HG03196 (cell line): ENCODE measurements around the gene PEAK3.
"Not testable (repeated sequence)": the region's sequence is repeated elsewhere in the genome, so short reads cannot be mapped to it uniquely, and the experiment has no call there.

Experiments used
- ATAC-seq: cut with Tn5 transposase; IDR thresholded peaks from one replicate; pipeline ENCODE4 v1.9.1; 2021; ENCODE audit not compliant: unreplicated experiment

Gene PEAK3

DNA sequence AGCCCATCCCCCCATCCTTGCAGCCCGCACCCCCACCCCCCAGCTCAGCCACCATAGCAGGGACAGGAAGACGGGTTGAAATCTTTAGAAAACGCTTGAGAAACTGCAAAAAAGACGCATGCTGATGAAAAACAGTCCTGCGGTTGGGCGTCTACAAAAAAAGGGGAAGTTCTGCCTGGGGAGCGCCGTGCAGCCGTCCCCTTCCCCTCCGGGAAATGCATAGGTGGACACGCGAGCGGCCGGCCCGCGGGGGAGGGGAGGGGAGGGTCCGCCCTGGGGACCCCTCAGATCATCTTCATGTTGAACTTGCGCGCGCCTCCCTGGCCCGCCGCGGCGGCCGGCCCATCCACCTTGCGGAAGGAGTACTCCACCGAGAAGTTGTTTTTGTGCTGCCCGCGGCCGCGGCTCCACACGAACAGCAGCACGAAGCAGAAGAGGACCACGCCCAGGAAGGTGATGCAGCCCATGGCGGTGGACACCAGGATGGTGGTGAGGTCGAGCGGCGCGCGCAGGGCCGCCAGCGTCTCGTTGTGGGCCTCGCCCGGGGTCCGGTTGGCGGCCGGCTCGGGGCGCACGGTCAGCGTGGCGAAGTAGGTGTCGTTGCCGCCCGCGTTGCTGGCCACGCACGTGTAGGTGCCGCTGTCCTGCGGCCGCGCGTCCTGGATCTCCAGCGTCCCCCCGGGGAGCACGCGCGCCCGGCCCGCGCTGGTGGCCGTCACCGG is 7.9 kb upstream of the PEAK3 start:
- no peak for ATAC-seq

GRCh38 chr19:2288818-2289713 is 7.1 kb upstream of the PEAK3 start:
- no peak for ATAC-seq

GRCh38 chr19:2288338-2288817 is 6.4 kb upstream of the PEAK3 start:
- ATAC-seq: no peak

GRCh38 chr19:2287585-2288337 is 5.8 kb upstream of the PEAK3 start:
- no peak for ATAC-seq

DNA sequence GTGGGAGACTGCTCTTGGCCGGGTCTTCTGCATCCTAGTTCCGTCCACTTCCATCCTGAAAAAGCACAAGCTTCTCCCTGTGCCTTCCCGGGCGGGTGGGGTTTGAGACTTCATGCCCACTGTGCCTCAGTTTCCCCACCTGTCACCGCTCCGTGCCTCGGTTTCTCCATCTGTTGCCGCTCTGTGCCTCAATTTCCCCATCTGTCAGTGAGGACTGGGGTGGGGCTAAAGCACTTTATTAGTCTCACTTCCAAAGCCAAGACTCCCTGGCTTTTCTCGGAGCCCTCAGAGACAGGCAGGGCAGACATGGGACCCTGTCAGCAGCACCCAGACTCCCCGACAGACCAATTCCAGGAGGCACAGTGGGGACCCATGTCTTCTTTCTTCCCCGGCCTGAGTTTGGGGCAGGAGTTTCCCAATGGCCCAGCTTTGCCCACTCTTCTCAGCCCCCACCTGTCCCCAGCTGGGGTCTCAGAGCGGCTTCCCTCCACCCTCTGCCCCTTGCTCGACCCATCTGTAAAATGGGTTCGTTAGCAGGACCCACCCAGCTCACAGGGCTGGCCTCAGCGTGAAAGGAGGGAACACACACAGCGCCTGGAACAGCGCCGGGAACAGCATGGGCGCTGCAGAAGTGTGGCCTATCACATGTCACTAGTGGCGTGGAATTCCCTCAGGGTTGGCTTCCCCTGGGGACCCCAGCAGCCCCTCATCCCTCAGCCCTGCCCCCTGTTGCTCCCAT is 4.6 kb upstream of the PEAK3 start:
- ATAC-seq: no peak

- ATAC-seq: no peak
These were observed 2.0 kb upstream of the PEAK3 start for GRCh38 chr19:2283835-2284507.

DNA sequence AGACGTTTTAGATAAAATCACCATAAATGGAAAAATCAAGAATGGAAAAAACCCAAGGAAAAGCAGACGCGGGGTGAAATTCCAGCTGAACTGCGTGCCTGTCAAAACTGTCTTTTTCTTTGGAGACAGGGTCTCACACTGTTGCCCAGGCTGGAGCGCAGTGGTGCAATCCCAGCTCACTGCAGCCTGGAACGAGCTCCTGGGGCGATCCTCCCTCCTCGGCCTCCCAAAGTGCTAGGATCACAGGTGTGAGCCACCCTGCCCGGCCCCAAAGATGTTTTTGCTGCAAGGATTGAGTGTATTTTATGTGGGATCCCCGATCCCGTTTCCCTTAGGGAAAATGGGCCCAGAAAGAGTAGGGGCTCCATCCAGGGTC is 875 bp upstream of the PEAK3 start:
- ATAC-seq: no peak

DNA sequence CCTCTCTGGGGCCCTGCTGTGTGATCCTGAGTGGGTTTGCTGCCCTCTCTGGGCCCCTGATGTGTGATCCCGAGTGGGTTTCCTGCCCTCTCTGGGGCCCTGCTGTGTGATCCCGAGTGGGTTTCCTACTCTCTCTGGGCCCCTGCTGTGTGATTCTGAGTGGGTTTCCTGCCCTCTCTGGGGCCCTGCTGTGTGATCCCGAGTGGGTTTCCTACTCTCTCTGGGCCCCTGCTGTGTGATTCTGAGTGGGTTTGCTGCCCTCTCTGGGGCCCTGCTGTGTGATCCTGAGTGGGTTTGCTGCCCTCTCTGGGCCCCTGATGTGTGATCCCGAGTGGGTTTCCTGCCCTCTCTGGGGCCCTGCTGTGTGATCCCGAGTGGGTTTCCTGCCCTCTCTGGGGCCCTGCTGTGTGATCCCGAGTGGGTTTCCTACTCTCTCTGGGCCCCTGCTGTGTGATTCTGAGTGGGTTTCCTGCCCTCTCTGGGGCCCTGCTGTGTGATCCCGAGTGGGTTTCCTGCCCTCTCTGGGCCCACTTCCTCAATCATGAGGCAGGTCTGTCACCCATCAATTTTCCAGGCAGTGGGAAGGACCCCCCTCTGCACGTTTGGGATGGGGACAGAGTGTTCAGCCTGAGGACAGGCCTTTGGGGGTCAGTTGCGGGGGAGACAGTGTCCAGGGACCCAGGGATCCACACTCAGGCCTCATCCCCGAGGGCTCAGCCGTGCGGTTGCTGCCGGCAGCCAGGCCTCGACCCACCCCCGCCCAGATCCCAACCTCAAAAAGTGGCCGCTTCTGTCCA is 512 bp downstream of the PEAK3 start:
- ATAC-seq: not testable (repeated sequence)

DNA sequence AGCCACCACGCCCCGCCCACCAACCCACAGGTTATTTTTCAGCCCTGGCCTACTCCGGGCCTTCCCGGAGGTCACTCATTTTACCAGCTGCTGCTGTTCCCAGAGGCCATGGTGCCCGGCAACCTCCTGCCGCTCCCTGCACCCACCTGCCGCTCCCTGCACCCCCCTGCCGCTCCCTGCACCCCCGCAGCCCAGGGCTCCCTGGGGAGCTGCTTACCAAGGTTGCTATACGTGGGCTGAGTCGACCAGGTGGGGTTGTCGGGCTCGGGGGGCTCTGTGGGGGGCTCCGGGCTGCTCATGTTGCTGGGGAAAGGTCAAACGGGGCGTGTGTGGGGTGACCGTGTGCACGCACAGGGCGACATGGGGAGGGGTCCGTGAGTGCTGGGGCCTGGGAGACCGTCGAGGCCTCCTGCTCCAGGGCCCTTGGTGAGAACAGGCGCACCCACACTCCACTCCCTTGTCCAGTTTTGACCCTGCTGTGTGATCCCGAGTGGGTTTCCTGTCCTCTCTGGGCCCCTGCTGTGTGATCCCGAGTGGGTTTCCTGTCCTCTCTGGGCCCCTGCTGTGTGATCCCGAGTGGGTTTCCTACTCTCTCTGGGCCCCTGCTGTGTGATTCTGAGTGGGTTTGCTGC is 1.2 kb downstream of the PEAK3 start:
- no peak for ATAC-seq

GRCh38 chr19:2278459-2279158 is 3.4 kb downstream of the PEAK3 start:
- ATAC-seq: no peak

GRCh38 chr19:2277138-2277537 is 4.8 kb downstream of the PEAK3 start:
- ATAC-seq: no peak

DNA sequence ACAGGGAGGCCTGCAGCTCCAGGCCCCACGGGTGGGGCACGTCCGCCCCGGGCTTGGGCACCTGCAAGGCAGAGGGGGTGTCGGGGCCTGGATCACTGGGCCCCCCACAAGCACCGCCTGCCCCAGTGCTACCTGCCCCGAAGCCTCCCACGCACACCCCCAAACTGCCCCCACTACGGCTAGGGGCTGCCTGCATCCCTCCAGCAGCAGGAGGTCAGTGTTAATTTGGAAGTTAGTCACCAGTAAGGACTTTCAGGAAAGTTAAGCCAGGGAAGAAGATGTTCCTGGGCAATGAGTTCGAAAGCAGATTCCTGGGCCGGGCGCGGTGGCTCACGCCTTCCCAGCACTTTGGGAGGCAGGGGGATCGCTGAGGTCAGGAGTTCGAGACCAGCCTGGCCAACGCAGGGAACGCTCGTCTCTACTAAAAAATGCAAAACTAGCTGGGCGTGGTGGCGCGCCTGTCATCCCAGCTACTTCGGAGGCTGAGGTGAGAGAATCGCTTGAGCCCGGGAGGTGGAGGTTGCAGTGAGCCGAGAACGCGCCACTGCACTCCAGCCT is 5.5 kb downstream of the PEAK3 start:
- no peak for ATAC-seq

GRCh38 chr19:2275588-2276428 is 6.2 kb downstream of the PEAK3 start:
- ATAC-seq: no peak

DNA sequence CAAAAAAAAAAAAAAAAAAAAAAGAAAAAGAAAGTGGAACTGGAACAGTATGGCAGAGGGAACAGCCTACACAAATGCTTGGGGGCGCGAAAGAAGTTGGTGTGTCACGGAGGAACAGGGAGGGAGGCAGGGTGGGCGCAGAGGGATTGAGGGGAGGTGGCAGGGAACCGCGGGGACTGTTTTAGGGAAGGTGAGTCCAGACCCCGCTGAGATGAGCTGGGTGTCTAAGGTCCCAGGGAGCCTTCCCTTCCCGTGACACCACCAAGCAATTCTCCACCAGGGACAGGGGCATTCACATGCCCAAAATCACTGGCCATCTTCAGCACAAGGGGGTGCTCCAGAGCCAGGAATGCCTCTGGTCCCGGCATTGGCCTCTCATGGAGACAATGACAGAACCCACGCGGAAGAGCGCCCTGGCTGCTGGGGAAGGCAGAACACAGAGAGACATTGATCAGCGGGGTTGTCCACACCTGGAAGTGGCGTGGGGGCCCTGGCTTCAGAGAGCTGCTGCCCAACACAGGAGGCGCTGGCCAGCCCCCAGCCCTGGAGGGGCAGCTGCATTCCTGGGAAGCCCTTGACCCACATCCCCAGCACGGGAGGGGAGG is 6.9 kb downstream of the PEAK3 start:
- no peak for ATAC-seq

DNA sequence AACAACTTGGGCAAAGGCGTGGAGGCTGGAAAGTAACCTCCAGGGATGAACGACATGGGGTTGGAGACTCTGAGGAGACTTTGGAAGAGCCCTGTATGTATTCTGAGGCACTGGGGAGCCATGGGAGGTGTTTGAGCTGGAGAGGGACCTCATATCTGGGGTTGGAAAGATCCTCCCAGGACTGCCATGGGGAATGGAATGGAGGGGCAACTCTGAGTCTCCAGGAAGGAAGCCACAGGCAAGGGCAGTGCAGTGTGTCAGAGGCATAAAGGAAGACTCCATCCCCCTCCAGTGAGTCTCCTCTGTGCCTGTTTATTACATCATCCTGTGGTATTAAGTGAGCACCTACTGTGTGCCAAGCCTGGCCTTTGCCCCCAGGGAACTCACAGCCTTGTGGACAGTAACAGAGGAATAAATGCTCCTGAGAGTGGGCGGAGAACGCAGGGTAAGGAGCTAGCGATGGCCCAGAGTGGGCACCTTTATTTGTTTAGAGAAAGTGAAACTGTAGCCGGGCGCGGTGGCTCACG is 7.7 kb downstream of the PEAK3 start:
- no peak for ATAC-seq

DNA sequence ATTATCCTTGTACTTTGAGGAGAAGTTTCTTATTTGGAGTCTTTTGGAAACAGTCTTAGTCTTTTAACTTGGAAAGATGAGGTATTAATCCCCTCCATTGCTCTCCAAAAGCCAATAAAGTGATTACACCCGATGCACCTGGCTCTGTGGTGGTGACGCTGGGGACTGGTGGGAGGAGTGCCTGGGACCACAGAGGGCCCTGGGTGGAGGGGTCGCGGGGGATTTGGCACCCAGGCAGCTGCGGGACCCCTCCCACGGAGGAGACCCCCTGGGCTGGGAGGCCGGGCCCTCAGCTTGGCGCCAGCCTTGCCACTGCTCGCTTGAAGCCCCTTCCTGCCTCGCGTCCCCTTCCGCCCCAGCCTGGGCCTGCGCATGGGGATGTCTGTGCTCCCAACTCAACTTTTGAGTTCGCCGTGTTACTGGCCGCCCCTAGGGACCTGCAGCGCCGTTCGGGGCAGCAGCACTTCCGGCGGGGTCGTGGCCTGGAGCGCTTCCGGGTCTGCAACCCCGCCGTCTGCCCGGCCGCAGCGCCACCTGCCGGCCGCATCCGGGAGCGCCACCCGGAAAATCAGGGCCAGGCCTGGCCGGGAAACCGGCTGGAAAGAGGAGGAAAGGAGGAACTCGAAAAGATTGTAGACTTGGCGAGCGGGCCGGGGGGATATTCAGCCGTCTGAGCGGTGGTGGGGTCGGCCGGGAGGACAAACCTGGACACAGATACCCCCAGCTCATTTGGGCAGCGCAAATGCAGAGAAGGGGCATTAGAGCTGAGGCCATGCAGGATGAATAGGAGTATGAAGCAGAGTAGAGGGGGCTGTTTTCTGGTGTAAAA is 8.4 kb downstream of the PEAK3 start:
- peak; percentile 34 for ATAC-seq
